GM21825 (cell line): ENCODE results near the gene TSPEAR.

Experiments
- ATAC-seq: cut with Tn5 transposase; IDR thresholded peaks from one replicate; pipeline ENCODE4 v1.9.1; 2021; ENCODE audit warnings: mild to moderate bottlenecking, moderate library complexity; ENCODE audit not compliant: unreplicated experiment

Gene TSPEAR

DNA sequence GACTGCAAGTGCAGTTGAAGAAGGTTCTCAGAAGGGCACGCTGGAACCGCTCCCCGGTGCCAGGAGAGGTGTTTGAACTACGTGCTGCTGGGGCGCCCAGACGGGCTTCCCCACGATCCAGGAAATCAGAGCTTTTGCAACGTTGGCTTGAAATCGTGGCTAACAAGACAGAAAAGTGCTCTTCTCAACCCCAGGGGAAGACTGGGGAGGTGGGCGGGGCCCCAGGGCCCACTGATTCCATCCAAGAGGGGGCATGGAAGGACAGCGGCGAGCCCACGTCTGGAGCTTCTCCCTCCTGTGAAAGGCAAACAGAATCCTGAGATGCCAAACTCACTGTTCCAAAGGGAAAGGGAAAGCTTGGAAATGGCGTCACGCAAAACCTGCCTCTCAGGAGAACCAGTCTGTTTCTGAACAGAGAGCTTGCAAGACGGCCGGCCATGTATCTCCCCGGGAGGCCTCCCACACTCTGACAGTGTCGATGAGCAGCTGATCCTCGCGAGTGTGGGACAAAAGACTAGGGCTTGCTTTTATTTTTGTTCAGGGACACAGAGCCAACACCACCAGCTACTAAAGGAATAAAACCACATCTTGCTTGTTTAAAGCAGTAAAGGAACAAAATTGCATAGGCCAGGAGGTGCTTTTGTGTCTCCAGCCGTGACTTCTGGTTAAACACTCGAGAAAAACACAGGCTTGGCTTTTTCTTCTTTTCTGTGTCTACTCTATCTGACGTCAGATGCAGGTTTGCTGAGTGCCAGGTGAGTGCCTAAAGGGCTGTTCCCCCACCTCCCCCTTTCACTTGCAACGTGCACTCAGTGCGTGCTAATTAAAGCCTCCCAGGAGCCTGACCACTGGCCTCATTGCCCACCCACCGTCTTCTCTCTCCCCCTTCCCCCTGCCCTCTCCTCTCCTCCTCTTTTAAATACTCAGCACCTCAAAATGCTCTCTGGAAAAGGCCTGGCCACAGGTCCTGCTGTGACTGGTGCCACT lies 214.5 kb downstream of the TSPEAR start:
- no peak for ATAC-seq

GRCh38 chr21:44495611-44496563 lies 215.5 kb downstream of the TSPEAR start:
- ATAC-seq = no peak

- ATAC-seq = no peak
Measured at GRCh38 chr21:44494956-44495355, 216.4 kb downstream of the TSPEAR start.

GRCh38 chr21:44494418-44494817 lies 217.0 kb downstream of the TSPEAR start:
- ATAC-seq = no peak

DNA sequence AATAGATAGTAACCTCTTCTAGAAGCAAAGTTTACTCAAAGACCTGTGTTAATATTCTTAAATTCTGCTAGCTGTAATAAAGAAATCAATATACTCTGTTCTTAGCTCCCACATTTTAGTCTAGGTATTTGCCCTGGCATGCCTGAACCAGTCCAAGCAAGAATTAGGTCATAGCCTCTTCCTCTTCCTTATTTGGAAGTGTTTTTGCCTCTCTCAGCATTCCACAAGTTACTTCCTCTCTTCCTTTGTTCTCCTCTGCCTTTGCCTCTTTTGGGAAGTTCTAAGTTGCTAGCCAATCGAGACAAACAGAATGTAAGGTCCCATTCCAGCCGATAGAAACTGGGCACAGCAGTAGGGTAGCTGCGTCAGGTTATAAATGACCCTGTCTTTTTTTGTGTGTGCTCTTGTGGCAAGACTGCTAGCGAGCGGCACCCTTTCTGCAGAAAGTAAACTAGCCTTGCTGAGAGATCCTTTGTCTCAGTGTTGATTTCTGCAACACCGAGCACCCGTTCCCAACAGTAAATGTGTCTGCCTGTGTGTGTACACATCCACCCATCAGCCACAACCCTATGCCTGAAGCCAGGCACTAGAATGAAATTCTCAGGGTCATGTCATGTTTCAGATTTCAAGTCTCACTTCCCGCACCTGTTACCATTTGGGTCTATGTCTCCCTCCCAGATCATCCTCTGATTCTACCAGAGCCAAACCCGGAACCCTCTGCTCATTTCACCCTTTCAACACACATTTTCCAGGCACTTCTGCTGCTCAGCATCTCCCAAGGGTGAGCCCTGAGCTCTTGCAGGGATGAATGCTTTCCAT lies 218.6 kb downstream of the TSPEAR start:
- ATAC-seq = no peak

DNA sequence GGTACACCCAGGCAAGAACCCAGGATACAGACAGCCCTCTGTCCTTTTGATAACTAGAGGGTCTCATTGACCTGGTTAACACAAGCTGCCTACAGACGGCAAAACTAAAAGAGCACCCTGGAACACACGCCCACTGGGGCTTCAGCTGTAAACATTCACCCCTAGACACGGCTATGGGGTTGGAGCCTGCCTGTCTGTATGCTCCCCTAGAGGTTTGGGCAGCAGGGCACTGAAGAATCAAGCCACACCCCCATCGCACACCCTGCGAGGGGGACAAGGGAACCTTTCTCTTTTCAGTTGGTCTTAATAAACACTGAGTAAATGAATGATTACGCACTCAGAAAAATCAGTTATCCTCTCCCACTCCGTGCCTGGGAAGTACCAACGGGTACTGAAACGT lies 220.6 kb downstream of the TSPEAR start:
- no peak for ATAC-seq

DNA sequence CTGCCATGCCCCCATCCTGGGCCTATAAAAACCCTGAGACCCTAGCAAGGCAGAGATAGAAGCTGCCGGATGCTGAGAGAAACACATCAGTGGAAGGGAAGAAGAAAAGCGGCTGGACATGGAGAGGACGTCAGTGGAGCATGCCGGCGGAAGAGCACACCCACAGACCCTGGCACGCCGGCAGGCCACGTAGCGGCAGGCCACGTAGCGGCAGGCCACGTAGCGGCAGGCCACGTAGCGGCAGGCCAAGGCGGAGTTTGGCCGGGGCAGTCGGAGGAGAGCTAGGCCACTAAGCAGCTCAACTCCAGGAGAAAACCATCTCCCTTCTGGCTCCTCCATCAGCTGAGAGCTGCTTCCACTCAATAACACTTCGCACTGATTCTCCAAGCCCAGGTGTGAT lies 221.0 kb downstream of the TSPEAR start:
- no peak for ATAC-seq

DNA sequence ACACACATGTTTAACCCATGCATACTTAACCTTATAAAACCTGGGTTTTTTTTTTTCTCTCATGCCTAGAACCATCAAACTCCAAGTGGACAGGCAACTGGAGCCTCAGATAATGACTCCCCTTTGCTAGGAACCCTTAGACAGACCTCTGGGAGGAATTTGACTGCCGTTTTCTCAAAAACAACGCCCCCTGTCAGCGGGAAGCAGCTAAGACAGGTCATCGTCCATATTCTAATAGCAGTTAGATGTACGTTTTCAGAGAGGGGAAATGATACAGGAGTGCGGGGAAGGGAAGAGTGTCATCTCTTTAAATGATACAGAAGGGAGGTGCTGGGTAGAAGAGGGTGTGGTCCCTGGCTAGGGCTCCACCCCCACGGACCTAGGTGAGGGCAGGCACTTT lies 221.4 kb downstream of the TSPEAR start:
- ATAC-seq = no peak

- no peak for ATAC-seq
Measured at GRCh38 chr21:44487831-44488230, 223.5 kb downstream of the TSPEAR start.

DNA sequence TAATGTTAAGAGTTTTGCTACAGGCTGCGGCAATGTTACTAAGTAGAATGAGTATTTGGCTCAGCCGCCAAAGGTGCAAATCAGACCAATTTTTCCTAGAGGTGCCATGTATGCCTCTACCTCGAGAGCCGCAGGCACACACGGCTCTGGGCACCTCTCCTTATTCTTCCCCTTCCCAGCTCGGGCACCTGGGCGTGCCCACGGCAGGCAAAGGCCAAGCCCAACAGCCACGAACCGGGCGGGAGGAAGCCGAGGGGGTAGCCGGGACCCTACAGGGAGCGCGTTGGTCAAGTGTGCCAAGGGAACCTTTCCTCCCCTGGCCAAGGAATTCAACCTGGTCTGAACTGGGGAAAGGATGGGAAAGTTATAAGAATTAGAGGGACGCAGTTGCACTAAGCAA lies 225.1 kb downstream of the TSPEAR start:
- ATAC-seq = no peak

DNA sequence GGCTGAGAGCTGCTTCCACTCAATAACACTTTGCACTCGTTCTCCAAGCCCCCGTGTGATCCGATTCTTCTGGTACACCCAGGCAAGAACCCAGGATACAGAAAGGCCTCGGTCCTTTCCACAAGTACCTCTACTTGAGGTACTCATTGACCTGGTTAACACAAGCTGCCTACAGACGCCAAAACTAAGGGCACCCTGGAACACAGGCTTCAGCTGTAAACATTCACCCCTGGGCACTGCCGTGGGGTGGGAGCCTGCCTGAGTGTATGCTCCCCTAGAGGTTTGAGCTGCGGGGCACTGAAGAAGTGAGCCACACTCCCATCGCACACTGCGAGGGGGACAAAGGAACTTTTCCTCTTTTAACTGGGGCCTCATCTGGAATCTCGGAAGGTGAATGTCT lies 225.6 kb downstream of the TSPEAR start:
- no peak for ATAC-seq

DNA sequence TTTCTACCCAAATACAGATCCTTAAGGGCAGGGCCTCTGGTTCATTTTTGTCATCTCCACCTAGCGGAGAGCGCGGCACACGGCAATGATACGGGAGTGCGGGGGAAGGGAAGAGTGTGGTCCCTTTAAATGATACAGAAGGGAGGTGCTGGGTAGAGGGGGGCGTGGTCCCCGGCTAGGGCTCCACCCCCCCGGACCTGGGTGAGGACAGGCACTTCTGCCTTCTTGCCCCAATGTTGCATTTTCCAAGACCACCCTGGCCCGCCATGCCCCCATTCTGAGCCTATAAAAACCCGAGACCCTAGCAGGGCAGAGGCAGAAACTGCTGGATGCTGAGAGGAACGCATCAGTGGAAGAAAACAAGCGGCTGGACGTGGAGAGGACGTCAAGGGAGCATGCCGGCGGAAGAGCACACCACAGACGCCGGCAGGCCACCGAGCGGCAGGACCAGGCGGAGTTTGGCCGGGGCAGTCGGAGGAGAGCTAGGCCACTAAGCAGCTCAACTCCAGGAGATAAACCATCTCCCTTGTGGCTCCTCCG lies 226.0 kb downstream of the TSPEAR start:
- no peak for ATAC-seq

DNA sequence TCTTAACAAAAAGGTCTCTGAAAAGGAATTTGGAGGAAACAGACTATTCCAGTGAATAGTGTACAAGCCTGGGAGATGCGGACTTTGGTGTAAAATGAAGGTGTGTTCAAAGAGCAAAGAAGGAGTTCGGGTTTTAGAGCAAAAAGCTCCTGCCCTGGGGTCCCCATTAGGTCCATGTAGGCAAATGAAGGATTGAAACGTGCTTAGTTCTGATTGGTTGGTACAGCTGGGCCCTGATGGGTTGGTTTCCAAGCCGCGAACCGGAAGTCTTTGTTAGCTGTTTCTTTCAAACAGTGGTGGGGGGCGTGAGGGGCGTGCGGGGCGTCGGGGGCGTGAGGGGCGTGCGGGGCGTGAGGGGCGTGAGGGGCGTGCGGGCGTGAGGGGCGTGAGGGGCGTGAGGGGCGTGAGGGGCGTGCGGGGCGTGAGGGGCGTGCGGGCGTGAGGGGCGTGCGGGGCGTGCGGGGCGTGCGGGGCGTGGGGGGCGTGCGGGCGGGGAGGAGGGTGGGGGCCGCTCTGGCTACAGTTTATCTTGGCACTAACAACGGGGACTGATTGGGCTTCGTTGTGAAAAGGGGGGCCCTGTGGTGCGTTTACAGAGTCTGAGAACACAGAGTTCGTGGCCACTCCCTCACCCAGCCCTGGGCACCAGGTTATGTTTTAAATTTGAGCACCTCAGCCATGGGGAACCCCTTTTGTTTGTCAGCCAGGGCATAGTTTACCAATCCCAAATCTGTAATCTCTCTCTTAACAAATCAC lies 226.7 kb downstream of the TSPEAR start:
- no peak for ATAC-seq

GRCh38 chr21:44483288-44484237 lies 227.8 kb downstream of the TSPEAR start:
- ATAC-seq = no peak

DNA sequence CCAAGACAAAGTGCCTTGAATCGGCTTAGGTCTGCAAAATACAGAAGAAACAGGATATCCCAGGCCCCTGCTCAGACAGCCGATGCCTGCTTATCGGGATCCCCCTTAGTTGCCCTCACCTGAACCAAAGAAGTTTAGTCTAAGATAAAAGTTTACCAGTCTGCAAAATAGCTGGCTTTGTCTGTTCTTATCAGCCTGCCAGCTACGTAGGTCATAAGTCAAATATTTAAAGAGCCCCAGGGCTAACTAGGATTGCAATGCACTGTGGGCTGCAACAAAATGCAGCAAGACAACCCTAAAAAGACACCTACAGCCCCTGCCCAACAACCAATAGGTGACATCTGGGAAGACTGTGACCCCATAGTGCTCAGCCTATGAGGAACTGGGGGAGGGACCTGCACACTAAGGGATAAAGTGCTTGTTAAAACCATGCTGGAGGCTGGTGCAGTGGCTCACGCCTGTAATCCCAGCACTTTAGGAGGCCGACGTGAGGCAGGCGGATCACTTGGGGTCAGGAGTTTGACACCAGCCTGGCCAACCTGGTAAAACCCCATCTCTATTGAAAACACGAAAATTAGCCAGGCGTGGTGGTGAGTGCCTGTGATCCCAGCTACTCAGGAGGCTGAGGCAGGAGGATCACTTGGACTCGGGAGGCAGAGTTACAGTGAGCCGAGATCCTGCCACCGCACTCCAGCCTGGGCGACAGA lies 228.6 kb downstream of the TSPEAR start:
- no peak for ATAC-seq

- ATAC-seq = no peak
Measured at GRCh38 chr21:44480200-44481053, 230.9 kb downstream of the TSPEAR start.
